GM19035 (cell line): ENCODE data around the gene SPECC1L.
"Not testable (repeated sequence)": the region's sequence is repeated elsewhere in the genome, so short reads cannot be mapped to it uniquely, and the experiment has no call there.

ENCODE experiments used
- ATAC-seq: cut with Tn5 transposase; IDR thresholded peaks from one replicate; pipeline ENCODE4 v1.9.1; 2021; ENCODE audit not compliant: unreplicated experiment

SPECC1L gene

DNA sequence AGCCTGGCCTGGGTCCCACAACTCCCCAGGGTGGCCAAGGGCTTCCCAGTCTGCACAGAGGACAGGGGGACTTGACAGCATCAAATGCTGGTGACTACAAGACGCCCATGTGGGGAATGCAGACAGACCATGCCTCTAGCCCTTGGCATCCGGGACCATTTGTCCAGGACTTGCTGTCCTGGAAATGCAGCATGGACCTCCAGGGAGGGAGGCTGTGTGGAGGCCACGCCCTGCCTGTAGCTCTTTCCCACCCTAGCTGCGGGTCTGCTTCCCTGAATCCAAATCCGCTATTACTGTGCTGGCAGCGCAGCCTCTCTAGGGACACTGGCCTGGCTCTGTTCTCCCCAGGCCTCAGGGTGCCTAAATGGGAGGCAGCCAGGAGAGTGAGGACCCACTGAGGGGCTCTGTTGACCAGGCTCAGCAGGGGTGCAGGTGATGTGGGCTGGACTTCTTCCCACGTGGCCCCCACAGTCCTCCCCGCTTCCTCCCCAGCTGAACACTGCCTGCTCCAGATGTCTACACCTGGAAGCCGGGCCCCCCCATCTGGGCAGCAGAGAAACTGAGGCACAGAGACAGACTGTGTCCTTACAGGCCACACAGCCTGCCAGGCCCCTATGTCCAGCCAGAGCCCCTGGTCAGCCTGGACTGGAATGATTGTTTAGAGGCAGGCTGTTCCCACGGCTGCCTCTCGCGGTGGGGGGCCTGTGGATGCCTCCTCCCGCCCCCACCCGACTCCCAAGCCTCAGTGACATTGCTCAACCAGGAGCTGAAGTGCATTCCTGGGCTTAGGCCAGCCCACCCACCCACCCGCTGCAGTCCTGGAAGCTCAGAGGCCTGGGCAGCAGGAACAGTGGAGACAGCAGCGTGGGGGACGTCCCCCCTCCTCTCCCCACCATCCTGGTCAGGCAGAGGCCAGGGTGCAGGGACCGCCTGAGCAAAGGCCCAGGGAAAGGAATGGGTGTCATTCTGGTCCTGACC lies 24.8 kb upstream of the SPECC1L start:
- ATAC-seq, result not testable (repeated sequence)

DNA sequence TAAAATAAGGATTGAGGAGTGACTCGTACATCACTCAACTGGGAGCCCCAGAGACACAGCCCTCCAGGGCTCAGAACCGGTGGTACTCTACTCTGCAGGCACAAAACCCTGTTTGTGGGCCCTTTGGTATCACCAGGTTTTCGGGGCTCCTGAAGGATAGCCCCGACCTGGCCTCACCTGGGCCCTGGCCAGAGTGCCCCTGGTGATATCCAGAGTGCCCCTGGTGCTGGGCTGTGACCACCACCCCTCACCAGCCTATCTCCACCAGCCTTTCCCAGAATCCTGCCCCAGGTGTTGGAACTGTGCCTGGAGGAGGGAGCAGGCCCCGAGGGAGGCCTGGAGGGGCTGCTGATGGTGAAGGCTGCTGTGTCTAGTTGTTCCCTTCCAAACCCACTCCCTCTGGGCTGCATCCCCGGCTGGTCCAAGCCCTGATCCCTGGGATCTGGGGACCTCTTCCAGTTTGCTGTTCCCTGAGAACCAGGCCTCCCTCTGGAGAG lies 23.6 kb upstream of the SPECC1L start:
- ATAC-seq, result no peak

DNA sequence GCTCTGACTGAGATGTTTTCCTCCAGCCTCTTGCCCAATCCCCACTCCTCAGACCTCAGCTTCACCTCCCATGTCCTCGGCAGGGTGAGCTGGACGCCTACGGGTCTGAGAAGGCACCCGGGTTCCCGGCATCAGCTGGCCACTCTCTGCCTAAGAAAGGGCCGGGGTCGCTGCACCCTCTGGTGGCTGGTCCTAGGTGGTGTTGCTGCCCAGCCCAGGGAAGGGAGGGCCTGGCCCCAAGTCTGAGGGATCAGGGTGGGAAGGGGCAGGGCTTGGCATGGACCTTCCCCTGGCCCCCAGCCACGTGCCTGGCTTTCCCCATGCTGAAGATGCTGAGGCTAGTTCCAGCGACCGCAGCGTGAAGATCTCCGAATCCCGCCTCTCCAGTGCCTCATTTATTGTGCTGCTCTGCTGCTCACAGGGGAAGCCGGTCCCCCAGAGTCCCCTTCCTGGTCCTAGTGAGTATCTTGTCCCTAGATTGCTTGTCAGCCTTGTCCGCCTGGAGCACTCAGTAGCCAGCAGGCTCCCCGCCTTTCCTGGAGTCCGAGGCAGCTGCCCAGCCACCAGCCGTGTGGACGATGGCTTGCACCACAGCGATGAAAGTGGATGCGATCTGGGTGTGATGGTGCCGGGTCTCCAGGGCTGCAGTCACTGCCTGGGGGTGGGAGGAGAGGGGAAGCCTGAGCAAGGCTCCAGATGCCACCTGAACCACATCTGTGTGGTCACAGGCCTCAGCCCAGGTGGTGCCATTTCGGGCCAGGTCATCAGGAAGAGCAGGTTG lies 22.9 kb upstream of the SPECC1L start:
- no peak for ATAC-seq

DNA sequence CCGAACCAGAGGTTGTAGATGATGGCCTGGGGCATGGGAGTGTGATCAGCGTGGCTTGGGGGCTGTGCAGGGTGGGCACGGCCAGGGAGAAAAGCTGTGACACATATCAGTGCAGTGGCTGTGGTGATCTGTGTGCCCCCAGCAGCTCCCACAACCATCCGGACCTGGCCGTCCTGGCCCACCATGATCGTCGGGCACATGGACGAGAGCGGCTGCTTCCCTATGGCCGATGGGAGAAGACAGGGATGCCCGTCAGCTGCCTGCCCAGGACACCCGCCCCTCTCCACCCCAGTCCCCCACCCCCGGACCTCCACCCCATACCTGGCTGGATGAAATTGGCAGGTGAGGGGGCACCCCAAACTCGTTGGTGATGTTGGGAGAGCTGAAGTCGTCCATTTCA lies 22.0 kb upstream of the SPECC1L start:
- not testable (repeated sequence) for ATAC-seq

DNA sequence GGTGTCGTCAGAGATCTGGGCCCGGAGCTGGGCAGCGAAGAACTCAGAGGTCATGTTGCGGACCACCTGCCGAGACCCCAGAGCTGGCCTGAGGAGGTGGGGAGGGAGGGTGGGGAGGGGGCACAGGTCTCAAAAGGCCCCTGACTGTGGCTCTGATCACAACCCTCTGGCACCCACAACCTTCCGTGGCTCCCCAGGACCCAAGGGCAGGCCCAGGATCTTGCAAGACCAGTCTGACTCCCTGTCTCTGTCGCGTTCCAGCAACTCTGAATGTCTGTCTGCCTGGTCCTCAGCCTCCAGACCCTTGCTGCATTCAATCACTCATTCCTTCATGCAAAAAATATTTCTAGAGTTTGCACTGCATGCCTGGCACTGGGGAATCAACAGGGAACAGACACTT lies 21.2 kb upstream of the SPECC1L start:
- ATAC-seq, result not testable (repeated sequence)

DNA sequence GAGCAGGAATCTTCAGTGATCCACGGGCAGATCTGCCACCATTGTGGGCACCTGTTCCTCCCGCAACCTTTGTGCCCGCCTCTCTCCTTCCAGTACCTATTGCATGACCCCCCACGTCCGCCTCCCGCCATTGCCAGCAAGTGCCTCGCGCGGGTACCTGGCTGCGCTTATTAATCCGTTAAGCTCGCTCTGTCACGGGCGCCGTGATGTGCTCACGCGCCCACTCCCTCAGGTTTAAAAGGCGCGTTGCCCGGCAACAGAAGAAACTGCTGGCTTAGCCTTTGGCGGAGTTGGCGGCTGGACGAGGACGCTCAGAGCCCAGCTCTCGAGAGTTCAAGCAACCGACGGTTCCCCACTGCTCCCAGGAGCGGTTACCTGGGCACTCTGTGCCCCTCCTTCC lies 19.3 kb upstream of the SPECC1L start:
- ATAC-seq, result not testable (repeated sequence)

DNA sequence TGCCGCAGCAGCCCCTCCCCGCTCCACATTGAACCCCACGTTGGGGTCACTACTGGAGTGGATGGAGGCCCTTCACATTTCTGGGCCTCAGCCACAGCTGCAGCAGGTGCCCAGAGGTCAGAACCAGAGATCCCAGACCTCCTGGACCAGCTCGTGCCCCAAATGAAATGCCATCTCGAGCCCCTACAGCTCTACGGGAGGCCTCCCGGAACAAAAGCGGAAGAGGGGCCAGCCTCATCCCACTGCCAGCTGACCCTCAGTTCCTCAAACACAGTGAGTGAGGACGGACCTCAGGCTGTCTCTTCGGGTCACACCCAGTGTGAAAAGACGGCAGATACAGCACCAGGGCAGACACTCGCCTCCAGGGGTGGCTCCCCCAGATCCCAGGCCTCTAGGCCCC lies 17.5 kb upstream of the SPECC1L start:
- ATAC-seq, result not testable (repeated sequence)

DNA sequence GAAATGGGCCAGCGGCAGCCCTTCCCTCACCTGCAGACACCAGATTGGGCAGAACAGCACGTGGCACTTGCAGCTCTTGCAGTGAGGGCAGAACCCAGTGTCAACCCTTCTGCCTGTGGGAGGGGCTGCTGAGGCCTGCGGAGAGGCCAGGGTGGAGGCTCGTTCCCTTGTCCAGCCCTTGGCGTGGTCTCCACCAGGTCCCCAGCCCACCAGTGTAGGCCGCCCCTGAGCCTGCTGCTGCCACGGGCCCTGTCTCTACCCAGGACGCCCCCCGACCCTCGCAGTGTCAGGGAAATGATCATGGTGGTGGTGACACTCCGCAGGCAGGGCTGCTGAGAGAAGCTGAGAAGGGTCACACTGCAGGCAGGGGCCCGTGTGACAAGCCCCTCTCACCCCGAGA lies 14.5 kb upstream of the SPECC1L start:
- ATAC-seq, result not testable (repeated sequence)

DNA sequence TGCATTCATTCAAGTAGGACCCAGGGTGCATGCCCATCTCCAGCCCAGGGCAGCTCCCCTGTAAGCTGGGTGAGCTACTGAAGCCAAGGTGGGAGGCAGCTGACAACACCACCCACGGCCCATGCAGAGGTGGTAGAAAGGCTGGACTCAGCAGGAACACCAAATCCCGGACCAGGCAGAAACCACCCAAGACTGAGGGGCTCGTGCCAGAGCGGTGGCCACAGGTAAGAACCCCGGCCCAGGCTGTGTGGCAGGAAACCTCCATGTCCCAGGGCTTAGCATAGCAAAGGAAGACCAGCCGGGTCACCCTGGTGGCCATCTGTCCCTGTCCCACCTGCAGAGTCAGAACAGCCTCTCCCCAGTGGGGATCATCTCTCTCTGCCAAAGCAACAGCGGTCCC lies 13.9 kb upstream of the SPECC1L start:
- ATAC-seq, result not testable (repeated sequence)

DNA sequence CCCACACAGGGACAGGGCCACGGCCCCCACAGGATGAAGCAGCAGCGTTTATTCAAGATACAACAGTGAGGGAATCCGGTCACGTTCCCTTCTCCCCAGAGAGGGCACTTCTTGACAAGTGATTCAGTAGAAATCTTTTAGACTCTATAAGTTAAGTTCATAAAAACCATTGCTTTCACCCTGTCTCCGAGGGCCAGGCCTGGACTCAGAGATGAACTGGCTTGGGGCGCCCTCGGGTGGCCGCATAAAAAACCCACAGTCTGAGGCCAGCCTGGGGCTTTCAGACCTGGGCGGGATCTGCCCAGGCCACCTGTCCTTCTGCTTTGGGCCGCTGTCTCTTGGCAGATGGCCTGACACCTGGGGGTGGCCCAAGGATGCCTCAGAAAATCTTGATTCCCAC lies 11.2 kb upstream of the SPECC1L start:
- ATAC-seq, result not testable (repeated sequence)

DNA sequence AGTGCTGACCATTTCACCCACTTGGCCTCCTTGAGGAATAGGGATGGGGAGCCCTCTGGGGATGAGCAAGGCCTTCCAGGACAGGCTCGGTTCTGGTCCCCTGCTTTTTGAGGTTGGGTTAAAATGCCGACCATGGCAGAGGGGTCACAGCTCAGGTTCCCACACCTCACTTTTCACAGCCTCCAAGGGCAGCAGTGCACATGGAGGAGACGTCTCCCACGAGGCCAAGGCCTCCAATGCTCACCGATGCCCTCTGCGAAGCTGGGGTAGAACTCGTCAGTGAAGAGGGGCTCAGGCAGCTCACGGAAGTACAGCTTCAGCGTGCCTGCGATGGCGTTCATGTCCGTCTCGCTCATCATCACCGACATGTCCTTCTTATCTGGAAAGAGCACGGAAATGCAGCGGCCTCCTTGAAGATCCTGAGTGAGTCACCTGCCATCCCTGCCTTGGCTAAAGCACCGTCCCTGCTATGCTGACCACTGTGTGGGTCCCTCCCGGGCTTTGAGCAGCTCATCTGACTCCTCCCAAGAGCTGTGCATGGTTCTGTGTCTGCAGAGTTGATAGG lies 8.4 kb upstream of the SPECC1L start:
- not testable (repeated sequence) for ATAC-seq

DNA sequence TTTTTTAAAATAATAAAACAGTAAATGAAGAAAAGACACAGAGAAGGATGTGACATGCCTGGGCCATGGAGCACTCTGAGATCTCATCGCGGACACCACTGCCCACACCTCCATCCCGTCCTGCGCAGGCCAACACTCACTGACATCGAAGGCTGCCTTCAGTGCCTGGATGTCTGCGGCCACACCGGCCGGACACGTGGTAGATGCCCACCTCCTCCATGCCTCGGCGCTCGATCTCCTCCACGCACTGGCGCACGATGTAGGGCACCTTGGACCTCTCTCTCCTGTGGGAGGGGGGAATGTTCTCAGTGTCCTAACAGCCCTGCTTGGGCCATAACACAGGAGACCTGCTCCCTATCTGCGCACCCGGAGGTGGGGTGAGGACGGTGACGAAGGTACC lies 7.2 kb upstream of the SPECC1L start:
- not testable (repeated sequence) for ATAC-seq

DNA sequence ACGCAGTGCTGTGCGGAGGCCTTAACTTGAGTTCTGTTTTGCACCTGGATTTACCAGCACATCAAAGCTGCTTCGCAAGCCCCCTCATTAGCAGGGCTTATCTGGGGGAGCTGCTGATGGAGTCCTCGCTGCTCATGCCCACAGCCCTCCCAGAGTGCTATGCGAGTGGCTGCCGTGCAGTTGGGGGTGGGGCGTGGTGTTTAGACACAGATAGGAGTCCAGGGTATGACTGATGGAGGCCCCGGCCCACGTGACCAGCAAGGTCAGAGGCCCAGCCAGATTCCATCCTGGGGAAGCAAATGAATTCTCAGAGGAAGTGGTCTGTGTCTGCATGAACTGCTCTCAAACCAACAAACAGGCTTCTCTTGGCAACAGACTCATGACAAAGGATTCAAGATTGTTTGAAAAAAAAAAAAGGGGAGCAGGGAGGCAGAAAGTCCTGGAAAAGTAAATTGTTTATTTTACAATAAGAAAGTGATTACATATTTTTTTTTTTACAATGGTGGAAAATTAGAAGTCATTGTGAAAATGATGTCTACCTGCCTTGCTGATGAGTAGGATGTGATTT lies 6.2 kb upstream of the SPECC1L start:
- ATAC-seq, result not testable (repeated sequence)

DNA sequence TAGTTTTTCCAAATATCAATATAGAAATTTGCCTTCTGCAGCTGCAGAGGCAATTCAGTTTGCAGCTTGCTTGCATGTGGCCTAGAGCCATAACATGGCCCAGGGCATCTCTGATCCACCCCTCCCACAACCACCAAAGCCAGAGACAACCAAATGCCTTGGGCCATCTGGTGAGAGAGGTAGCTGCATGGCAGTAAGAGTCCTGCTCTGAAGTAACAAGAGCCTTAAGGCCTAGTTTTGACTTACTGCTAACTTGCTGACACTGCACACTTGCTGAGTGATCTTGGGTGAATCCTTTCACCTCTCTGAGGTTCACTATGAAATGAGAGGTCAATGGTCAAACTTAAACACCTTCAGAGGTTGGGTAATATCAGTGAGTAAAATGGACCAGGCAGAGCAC lies 4.9 kb upstream of the SPECC1L start:
- no peak for ATAC-seq

DNA sequence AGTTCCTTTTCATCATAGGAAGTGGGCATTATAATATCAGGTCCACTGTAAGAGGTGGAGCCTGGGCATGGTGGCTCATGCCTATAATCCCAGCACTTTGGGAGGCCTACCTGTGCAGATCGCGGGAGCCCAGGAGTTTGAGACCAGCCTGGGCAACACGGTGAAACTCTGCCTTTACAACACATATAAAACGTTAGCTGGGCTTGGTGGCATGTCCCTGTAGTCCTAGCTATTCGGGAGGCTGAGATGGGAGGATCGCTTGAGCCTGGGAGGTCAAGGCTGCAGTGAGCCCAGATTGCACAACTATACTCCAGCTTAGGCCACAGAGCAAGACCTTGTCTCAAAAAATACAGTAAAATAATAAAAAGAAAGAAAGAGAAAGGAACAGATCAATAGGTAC lies 4.1 kb upstream of the SPECC1L start:
- not testable (repeated sequence) for ATAC-seq

DNA sequence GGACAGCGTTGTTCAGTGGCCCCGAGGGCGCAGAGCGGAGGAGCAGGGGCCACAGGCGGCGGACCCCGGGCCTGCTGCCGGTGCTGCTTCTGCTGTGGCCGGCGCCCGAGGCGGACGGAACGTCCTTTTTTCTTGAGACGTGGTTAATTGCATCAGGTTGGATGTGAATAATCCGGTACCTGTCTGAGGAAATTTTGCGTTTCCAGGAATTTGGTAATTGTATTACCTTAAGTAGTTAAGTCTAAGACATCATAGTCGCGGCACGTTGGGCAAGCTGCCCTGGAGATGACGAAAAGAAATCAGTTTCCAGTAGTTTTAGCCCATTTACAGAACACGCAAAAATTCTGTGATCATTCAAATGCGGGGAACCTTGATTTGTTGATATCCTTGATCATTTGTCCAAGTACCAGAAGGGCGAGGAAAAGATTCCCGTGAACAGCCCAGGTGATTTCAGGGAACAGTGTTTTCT lies 789 bp downstream of the SPECC1L start:
- ATAC-seq, result no peak

DNA sequence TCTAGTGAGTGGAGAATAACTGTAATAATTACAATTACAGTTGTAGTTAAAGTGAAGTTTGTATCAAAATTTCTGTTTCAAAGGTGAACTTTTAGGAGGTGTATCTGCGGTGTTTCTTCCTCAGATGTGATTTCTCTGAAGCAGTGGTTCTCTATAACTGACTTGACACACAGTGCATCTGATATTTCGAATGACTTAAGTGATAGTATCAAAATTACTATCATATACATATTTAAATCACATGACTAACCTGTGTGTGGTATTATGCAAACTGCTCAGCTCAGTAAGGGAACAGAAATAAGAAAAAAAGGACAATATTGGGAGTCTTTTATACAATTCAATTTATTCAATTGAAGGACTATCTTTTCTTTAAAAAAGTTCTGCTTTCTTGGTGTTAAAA lies 2.4 kb downstream of the SPECC1L start:
- not testable (repeated sequence) for ATAC-seq

DNA sequence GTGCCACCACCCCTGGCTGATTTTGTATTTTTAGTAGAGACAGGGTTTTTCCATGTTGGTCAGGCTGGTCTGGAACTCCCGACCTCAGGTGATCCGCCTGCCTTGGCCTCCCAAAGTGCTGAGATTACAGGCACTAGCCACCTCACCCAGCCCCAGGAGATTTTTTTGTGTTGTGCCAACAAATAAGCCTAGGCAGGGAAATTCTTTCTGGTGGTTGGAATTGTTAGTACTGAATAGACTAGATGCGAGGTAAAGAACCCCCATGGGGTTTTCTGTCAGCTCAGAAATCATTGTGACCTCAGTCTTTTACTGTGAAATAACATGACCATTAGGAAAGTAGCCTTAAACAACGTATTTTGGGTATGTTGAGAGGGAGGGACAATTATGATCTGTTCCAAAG lies 3.3 kb downstream of the SPECC1L start:
- not testable (repeated sequence) for ATAC-seq

DNA sequence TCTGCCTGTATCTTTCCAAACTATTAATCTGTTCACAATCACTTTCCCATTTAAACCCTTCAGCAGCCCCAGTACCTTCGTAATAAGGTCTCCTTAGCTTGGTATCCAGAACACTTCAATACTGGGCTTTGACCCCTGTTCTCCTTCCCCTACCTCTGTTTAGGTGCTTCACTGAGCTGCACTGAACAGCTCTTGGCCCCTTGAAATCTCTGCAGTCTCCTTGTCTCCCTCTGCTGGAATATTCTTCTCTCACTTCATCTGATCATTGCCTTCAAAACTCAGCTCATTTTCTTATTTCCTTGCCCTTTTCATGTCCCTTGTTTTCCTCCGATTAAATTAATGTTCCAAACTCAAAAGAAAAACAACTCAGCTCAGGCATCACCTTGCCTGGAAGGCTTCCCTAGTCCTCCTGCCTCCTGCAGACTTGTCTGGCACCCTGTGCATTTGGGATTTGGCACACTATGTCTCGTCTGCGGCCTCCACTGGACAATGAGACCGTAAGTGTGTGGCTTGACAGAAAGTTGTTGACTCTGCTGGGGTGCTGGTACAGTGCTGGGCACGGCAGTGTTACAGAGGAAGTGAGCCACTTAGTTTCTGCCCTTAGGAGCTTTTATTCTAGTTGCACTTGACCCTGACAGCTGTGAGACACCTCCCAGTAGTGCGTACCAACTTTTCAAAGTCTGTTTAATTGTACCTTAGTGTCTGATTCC lies 4.2 kb downstream of the SPECC1L start:
- ATAC-seq, result not testable (repeated sequence)

DNA sequence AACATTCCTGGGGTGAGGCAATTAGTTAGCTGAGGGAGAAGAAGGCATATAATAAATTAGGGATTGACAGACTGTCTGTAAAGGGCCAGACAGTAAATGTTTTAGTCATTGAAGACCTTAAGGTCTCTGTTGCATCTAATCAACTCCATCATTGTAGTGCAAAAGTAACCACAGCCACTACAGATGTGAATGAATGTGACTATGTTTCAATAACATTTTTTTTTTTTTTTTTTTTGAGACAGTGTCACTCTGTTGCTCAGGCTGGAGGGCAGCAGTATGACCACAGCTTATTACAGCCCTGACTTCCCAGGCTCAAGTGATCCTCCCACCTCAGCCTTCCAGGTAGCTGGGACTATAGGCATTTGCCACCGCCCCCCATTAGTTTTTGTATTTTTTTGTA lies 9.7 kb downstream of the SPECC1L start:
- not testable (repeated sequence) for ATAC-seq
